Cardiac muscle cell (in vitro differentiated cells and primary cell): ENCODE data around the gene ADAMTS6. TPM values are rescaled to one million over a fixed set of nuclear protein-coding genes. Genes with fewer than 3 reads are reported as not detected.
"Not testable (repeated sequence)": the region's sequence is repeated elsewhere in the genome, so short reads cannot be mapped to it uniquely, and the experiment has no call there.

Source experiments
- DNase-seq, 2 donors: peaks; one replicate each; pipeline versions ENCODE4 v3.0.0 to v3.0.0-alpha.2; 2010 to 2017; ENCODE audit warnings: low read depth in 1 of 2, low spot score in 1 of 2
- H3K27ac ChIP-seq: fragments of 200-600 bp; sonication (generic); 2 replicates; pipeline ENCODE4 v1.5.1; 2016
- H3K27me3 ChIP-seq: fragments of 200-600 bp; sonication (generic); 2 replicates; pipeline ENCODE4 v1.6.0; 2016; ENCODE audit warnings: control low read depth
- H3K36me3 ChIP-seq: fragments of 200-600 bp; sonication (generic); 2 replicates; pipeline ENCODE4 v1.5.1; 2016; ENCODE audit warnings: control low read depth
- H3K4me1 ChIP-seq: fragments of 200-600 bp; sonication (generic); 2 replicates; pipeline ENCODE4 v1.8.1; 2017; ENCODE audit warnings: low read depth, mild to moderate bottlenecking, mixed run types
- H3K4me3 ChIP-seq: fragments of 200-600 bp; sonication (generic); 2 replicates; pipeline ENCODE4 v1.5.1; 2016; ENCODE audit warnings: mild to moderate bottlenecking
- H3K9me3 ChIP-seq: fragments of 200-600 bp; sonication (generic); 2 replicates; pipeline ENCODE4 v1.5.1; 2017; ENCODE audit warnings: low read depth, mild to moderate bottlenecking, control low read depth
- polyA plus RNA-seq: library from polyadenylated mRNA; unstranded; fragments of >200 nt; fragmentation: Nextera tagmentation; extraction: Ambion mirVana; gene quantifications from 2 replicates; pipeline ENCODE4 v1.2.1, GENCODE V29; 2016
- total RNA-seq: library from RNA; depleted of rRNA; stranded (reverse); fragments of >200 nt; gene quantifications from 2 replicates; pipeline ENCODE4 v1.2.3, GENCODE V29; 2016
- TF ChIP-seq, protein P1 (sequence below): IDR thresholded peaks from 2 replicates; pipeline ENCODE4 v1.5.1; 2012; ENCODE audit warnings: low read depth, mild to moderate bottlenecking, low read length

ADAMTS6 gene
- total and polyA plus RNA-seq, 2 experiments from 2014 or later, result 3.3 to 21.2 TPM

GRCh38 chr5:65394087-65394486 lies 87.6 kb downstream of the ADAMTS6 start:
- no peaks in the 10 kb centered on the region for H3K9me3 ChIP-seq
- no peak overlapping the region for H3K4me3 ChIP-seq
- H3K27me3 ChIP-seq, result no peaks in the 10 kb centered on the region
- no peaks in the 10 kb centered on the region for H3K36me3 ChIP-seq
- peak in 1 of 2 donors; percentile 97 for DNase-seq
- TF ChIP-seq, protein P1, sequence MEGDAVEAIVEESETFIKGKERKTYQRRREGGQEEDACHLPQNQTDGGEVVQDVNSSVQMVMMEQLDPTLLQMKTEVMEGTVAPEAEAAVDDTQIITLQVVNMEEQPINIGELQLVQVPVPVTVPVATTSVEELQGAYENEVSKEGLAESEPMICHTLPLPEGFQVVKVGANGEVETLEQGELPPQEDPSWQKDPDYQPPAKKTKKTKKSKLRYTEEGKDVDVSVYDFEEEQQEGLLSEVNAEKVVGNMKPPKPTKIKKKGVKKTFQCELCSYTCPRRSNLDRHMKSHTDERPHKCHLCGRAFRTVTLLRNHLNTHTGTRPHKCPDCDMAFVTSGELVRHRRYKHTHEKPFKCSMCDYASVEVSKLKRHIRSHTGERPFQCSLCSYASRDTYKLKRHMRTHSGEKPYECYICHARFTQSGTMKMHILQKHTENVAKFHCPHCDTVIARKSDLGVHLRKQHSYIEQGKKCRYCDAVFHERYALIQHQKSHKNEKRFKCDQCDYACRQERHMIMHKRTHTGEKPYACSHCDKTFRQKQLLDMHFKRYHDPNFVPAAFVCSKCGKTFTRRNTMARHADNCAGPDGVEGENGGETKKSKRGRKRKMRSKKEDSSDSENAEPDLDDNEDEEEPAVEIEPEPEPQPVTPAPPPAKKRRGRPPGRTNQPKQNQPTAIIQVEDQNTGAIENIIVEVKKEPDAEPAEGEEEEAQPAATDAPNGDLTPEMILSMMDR, result no peak
- no peaks in the 10 kb centered on the region for H3K4me1 ChIP-seq
- no peak overlapping the region for H3K27ac ChIP-seq

DNA sequence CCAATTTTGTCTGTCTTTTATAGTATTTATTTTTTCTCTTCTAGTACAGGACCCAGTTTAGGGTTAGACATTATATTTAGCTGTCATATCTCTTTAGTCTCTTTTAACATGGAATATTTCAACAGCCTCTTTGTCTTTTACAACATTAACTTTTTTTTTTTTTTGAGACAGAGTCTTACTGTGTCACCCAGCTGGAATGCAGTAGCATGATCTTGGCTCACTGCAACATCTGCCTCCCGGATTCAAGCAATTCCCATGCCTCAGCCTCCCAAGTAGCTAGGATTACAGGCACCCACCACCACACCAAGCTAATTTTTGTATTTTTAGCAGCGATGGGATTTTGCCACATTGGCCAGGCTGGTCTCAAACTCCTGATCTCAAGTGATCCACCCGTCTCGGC lies 90.1 kb downstream of the ADAMTS6 start:
- Histone ChIP-seq H3K4me3 (no peak overlapping the region), H3K36me3 (no peaks in the 10 kb centered on the region), H3K9me3 (no peaks in the 10 kb centered on the region), H3K4me1 (no peaks in the 10 kb centered on the region), H3K27ac (no peak overlapping the region), H3K27me3 (no peaks in the 10 kb centered on the region)
- TF ChIP-seq, protein P1, result no peak
- DNase-seq, result peak in 1 of 2 donors; percentile 39

DNA sequence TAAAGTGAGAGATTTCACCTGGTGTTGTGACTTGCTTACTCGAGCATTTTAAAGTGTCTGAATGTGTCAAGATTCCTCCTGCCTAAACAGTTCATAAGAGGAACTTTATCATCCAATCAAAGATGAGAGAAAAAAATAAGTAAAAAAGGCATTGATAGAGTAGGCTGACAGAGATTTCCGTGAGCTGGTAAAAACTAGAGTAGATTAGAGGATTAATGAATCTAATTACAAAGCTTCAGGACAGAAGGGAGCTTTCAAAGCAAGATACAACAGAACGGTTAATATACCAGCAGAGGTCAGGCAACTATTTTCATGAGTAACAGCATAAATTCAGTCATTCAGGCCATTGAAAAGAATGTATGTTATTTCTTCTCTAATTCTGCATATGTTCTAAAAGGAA lies 91.5 kb downstream of the ADAMTS6 start:
- H3K27me3 ChIP-seq, result no peaks in the 10 kb centered on the region
- no peaks in the 10 kb centered on the region for H3K9me3 ChIP-seq
- no peak overlapping the region for H3K27ac ChIP-seq
- DNase-seq, result no peak
- TF ChIP-seq, protein P1, result no peak
- H3K4me3 ChIP-seq, result no peak overlapping the region
- no peaks in the 10 kb centered on the region for H3K36me3 ChIP-seq
- no peaks in the 10 kb centered on the region for H3K4me1 ChIP-seq

- TF ChIP-seq, protein P1, result no peak
- no peak for DNase-seq
Measured at GRCh38 chr5:65383859-65384258, 97.9 kb downstream of the ADAMTS6 start.

GRCh38 chr5:65382582-65382981 lies 99.1 kb downstream of the ADAMTS6 start:
- no peak for DNase-seq
- Histone ChIP-seq H3K36me3 (no peaks in the 10 kb centered on the region), H3K9me3 (no peaks in the 10 kb centered on the region), H3K27ac (no peak overlapping the region), H3K4me1 (no peaks in the 10 kb centered on the region), H3K27me3 (no peaks in the 10 kb centered on the region), H3K4me3 (no peak overlapping the region)
- TF ChIP-seq, protein P1, result no peak

More at GRCh38 chr5:65383859-65384258, 97.9 kb downstream of the ADAMTS6 start:
- H3K9me3 ChIP-seq, result no peaks in the 10 kb centered on the region
- no peaks in the 10 kb centered on the region for H3K36me3 ChIP-seq
- no peak overlapping the region for H3K27ac ChIP-seq
- H3K4me3 ChIP-seq, result no peak overlapping the region
- no peaks in the 10 kb centered on the region for H3K27me3 ChIP-seq
- no peaks in the 10 kb centered on the region for H3K4me1 ChIP-seq

- H3K27me3 ChIP-seq, H3K4me3 ChIP-seq, DNase-seq, H3K27ac ChIP-seq, H3K36me3 ChIP-seq, H3K4me1 ChIP-seq, H3K9me3 ChIP-seq: not testable (repeated sequence)
Measured at GRCh38 chr5:65370505-65370904, 111.2 kb downstream of the ADAMTS6 start.
